ENCODE data around the gene GCC1.

DNA sequence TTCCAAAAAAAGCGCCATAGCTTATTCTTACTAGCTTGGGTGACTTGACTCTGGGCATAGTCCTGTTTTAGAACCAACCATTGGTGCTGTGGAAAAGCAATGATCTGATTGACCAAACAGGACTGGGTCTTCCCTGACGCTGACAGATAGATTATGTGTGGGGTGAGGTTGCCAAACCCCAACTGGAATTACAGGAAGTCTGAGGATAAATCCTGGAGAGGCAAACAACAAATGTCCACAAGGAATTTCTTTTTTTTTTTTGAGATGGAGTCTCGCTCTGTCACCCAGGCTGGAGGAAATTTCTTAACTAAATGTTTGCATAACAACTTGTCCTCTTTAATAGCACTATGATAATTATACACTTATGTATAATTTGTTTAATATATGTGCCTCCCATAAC, 19.2 kb downstream of the GCC1 start:
- TF ChIP-seq TCF7L2 (IDR thresholded peaks at IDR 0.05; ENCODE audit: low read depth, low read length) (no peak), POLR2AphosphoS5 (IDR thresholded peaks at IDR 0.05; ENCODE audit: low read depth, low read length) (no peak)
- TF ChIP-seq, protein P1, sequence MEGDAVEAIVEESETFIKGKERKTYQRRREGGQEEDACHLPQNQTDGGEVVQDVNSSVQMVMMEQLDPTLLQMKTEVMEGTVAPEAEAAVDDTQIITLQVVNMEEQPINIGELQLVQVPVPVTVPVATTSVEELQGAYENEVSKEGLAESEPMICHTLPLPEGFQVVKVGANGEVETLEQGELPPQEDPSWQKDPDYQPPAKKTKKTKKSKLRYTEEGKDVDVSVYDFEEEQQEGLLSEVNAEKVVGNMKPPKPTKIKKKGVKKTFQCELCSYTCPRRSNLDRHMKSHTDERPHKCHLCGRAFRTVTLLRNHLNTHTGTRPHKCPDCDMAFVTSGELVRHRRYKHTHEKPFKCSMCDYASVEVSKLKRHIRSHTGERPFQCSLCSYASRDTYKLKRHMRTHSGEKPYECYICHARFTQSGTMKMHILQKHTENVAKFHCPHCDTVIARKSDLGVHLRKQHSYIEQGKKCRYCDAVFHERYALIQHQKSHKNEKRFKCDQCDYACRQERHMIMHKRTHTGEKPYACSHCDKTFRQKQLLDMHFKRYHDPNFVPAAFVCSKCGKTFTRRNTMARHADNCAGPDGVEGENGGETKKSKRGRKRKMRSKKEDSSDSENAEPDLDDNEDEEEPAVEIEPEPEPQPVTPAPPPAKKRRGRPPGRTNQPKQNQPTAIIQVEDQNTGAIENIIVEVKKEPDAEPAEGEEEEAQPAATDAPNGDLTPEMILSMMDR (IDR thresholded peaks at IDR 0.05): no peak
- TF ChIP-seq, protein P2, sequence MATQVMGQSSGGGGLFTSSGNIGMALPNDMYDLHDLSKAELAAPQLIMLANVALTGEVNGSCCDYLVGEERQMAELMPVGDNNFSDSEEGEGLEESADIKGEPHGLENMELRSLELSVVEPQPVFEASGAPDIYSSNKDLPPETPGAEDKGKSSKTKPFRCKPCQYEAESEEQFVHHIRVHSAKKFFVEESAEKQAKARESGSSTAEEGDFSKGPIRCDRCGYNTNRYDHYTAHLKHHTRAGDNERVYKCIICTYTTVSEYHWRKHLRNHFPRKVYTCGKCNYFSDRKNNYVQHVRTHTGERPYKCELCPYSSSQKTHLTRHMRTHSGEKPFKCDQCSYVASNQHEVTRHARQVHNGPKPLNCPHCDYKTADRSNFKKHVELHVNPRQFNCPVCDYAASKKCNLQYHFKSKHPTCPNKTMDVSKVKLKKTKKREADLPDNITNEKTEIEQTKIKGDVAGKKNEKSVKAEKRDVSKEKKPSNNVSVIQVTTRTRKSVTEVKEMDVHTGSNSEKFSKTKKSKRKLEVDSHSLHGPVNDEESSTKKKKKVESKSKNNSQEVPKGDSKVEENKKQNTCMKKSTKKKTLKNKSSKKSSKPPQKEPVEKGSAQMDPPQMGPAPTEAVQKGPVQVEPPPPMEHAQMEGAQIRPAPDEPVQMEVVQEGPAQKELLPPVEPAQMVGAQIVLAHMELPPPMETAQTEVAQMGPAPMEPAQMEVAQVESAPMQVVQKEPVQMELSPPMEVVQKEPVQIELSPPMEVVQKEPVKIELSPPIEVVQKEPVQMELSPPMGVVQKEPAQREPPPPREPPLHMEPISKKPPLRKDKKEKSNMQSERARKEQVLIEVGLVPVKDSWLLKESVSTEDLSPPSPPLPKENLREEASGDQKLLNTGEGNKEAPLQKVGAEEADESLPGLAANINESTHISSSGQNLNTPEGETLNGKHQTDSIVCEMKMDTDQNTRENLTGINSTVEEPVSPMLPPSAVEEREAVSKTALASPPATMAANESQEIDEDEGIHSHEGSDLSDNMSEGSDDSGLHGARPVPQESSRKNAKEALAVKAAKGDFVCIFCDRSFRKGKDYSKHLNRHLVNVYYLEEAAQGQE (IDR thresholded peaks at IDR 0.05; ENCODE audit: insufficient read depth in 1 of 2, low read depth in 2 of 2, low read length in 1 of 2): no peak

All from Panc1 (cell line).